ENCODE data around the gene ITPR2.

DNA sequence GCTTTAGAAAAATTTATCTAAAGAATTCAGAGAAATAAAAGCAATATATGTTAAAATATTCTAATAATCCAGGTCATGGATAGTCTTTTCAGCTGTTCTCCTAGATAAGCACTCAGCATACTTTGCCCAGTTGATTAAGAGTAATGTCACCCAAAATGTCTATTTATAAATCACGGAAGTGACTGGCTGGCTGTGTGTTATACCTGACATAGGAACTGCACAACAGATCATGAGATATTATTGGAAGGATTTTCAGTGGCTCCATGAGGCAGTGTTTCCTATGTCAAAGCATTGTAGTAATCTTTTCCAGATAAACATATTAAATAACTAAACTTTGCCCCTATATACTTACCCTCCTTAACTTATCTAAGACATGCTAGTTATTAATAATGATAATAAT, 128.8 kb downstream of the ITPR2 start:
- TF ChIP-seq REST (IDR thresholded peaks at IDR 0.05; ENCODE audit: insufficient read depth in 1 of 2, low read depth in 2 of 2, low read length in 2 of 2) (no peak), SIN3A (IDR thresholded peaks at IDR 0.05; ENCODE audit: borderline replicate concordance, insufficient read depth, low read length) (no peak), TAF1 (IDR thresholded peaks at IDR 0.05; ENCODE audit: borderline replicate concordance, insufficient read depth, low read length) (no peak)

Measured in PFSK-1 (cell line).